Left forelimb (tissue), 1 donor: ENCODE measurements around the gene IRGM.

Experiments used
- DNase-seq: peaks from one replicate; pipeline ENCODE4 v3.0.0-alpha.2; 2018; ENCODE audit warnings: low spot score

IRGM gene

GRCh38 chr5:150895431-150896428 is 49.4 kb downstream of the IRGM start:
- DNase-seq, result no peak
